Stimulated activated CD4-positive, alpha-beta T cell treated with anti-CD3 and anti-CD28 coated beads, Interleukin-15, amount 100 ng/mL, for 24 hours (primary cell): Measurements from ENCODE around the gene PLEKHG3.

Source experiments
- DNase-seq: peaks from one replicate; pipeline ENCODE4 v3.0.0-alpha.2; 2020

PLEKHG3 gene

GRCh38 chr14:64767215-64767964 is 63.2 kb downstream of the PLEKHG3 start:
- DNase-seq = no peak

- DNase-seq = no peak
Observed at GRCh38 chr14:64768401-64769095, 64.3 kb downstream of the PLEKHG3 start.

GRCh38 chr14:64769096-64770020 is 65.1 kb downstream of the PLEKHG3 start:
- DNase-seq = no peak

- DNase-seq = no peak
Observed at GRCh38 chr14:64770751-64771150, 66.5 kb downstream of the PLEKHG3 start.

- DNase-seq = no peak
Observed at GRCh38 chr14:64771161-64771560, 66.9 kb downstream of the PLEKHG3 start.

- no peak for DNase-seq
Observed at GRCh38 chr14:64772397-64772950, 68.2 kb downstream of the PLEKHG3 start.

GRCh38 chr14:64773046-64773445 is 68.8 kb downstream of the PLEKHG3 start:
- DNase-seq = no peak

- no peak for DNase-seq
Observed at GRCh38 chr14:64773577-64773976, 69.4 kb downstream of the PLEKHG3 start.

- DNase-seq = no peak
Observed at GRCh38 chr14:64774272-64774671, 70.0 kb downstream of the PLEKHG3 start.

GRCh38 chr14:64775081-64775777 is 71.0 kb downstream of the PLEKHG3 start:
- DNase-seq = no peak

GRCh38 chr14:64777461-64777860 is 73.2 kb downstream of the PLEKHG3 start:
- DNase-seq = no peak

GRCh38 chr14:64778104-64778754 is 74.0 kb downstream of the PLEKHG3 start:
- DNase-seq = no peak

GRCh38 chr14:64779472-64779871 is 75.2 kb downstream of the PLEKHG3 start:
- no peak for DNase-seq

- DNase-seq = no peak
Observed at GRCh38 chr14:64782196-64782595, 78.0 kb downstream of the PLEKHG3 start.

GRCh38 chr14:64784006-64784405 is 79.8 kb downstream of the PLEKHG3 start:
- no peak for DNase-seq

- DNase-seq = no peak
Observed at GRCh38 chr14:64786296-64787149, 82.3 kb downstream of the PLEKHG3 start.

GRCh38 chr14:64787619-64788018 is 83.4 kb downstream of the PLEKHG3 start:
- DNase-seq = no peak

GRCh38 chr14:64788706-64789105 is 84.5 kb downstream of the PLEKHG3 start:
- DNase-seq = no peak

GRCh38 chr14:64789696-64790095 is 85.5 kb downstream of the PLEKHG3 start:
- no peak for DNase-seq

GRCh38 chr14:64790478-64790877 is 86.3 kb downstream of the PLEKHG3 start:
- no peak for DNase-seq

- no peak for DNase-seq
Observed at GRCh38 chr14:64792231-64792630, 88.0 kb downstream of the PLEKHG3 start.
